ENCODE measurements around the gene TMX3. TPM values are rescaled to one million over a fixed set of nuclear protein-coding genes. Genes with fewer than 3 reads are reported as not detected.

The TMX3 gene
- total and polyA plus RNA-seq, 2 donors (not counting 3 experiments of a cell fraction or from before 2014, with no cell fraction given), result 20.0 to 65.5 TPM

DNA sequence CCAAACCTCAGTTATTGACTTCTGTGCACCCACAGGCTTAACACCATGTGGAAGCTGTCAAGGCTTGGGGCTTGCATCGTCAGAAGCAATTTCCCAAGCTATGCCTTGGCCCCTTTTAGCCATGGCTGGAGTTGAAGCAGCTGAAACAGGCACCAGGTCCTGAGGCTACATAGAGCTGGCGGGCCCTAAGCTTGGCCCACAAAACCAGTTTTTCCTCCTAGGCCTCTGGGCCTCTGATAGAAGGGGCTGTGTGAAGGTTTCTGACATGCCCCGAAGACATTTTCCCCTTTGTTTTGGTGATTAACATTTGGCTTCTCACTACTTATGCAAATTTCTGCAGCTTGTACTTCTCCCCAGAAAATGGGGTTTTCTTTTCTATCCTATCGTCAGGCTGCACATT lies 9.1 kb upstream of the TMX3 start:
- no peak for DNase-seq (ENCODE audit: low read depth, low spot score)
- FAIRE-seq, result no peak
- Histone ChIP-seq H2AFZ (ENCODE audit: low read depth, low read length) (no peak overlapping the region), H3K4me2 (ENCODE audit: insufficient read depth, low read length) (no peak overlapping the region), H3K9me3 (replicated peaks; ENCODE audit: control insufficient read depth, insufficient read depth, low read length) (no peaks in the 10 kb centered on the region), H3K4me1 (ENCODE audit: control insufficient read depth, extremely low read depth, insufficient read depth, low read length) (no peaks in the 10 kb centered on the region), H3K9ac (replicated peaks; ENCODE audit: extremely low read depth, insufficient read depth, low read length) (no peak overlapping the region), H3K9me1 (replicated peaks; ENCODE audit: control insufficient read depth, extremely low read depth, insufficient read depth, low read length) (no peaks in the 10 kb centered on the region), H3K4me3 (replicated peaks in 1 of 3; ENCODE audit: insufficient read depth in 1 of 3, low read depth in 1 of 3, low read length in 3 of 3) (no peak overlapping the region), H3K27ac (ENCODE audit: insufficient read depth, low read depth, low read length) (no peak overlapping the region), H4K20me1 (replicated peaks; ENCODE audit: control insufficient read depth, extremely low read depth, insufficient read depth, low read length) (no peaks in the 10 kb centered on the region), H3K27me3 (ENCODE audit: control insufficient read depth in 2 of 2, insufficient read depth in 2 of 2, low read length in 2 of 2) (no peaks in the 10 kb centered on the region), H3K36me3 (ENCODE audit: control insufficient read depth in 2 of 2, extremely low read depth in 1 of 2, insufficient read depth in 2 of 2, low read length in 2 of 2) (no peaks in the 10 kb centered on the region), H3K79me2 (ENCODE audit: control insufficient read depth, insufficient read depth, low read length) (no peaks in the 10 kb centered on the region)
- CTCF ChIA-PET, result no interaction called here
- intact Hi-C loops (cut with micrococcal nuclease), result no loop called here
- no TSS peak for BruUV-seq (replicated peaks)
- no peak for TF ChIP-seq FOS (IDR thresholded peaks at IDR 0.05; ENCODE audit: borderline replicate concordance, insufficient read depth, low read length)
- TF ChIP-seq EZH2 (IDR thresholded peaks at IDR 0.05; ENCODE audit: borderline replicate concordance, low read depth, low read length, severe bottlenecking), result no peak
- TF ChIP-seq, protein P1, sequence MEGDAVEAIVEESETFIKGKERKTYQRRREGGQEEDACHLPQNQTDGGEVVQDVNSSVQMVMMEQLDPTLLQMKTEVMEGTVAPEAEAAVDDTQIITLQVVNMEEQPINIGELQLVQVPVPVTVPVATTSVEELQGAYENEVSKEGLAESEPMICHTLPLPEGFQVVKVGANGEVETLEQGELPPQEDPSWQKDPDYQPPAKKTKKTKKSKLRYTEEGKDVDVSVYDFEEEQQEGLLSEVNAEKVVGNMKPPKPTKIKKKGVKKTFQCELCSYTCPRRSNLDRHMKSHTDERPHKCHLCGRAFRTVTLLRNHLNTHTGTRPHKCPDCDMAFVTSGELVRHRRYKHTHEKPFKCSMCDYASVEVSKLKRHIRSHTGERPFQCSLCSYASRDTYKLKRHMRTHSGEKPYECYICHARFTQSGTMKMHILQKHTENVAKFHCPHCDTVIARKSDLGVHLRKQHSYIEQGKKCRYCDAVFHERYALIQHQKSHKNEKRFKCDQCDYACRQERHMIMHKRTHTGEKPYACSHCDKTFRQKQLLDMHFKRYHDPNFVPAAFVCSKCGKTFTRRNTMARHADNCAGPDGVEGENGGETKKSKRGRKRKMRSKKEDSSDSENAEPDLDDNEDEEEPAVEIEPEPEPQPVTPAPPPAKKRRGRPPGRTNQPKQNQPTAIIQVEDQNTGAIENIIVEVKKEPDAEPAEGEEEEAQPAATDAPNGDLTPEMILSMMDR (IDR thresholded peaks at IDR 0.05; ENCODE audit: extremely low read depth in 1 of 2, insufficient read depth in 1 of 2, low read depth in 1 of 2, low read length in 2 of 2), result no peak
- no peak for TF ChIP-seq POLR2A (IDR thresholded peaks at IDR 0.05; ENCODE audit: low read depth, low read length)
- TF ChIP-seq, protein P2, sequence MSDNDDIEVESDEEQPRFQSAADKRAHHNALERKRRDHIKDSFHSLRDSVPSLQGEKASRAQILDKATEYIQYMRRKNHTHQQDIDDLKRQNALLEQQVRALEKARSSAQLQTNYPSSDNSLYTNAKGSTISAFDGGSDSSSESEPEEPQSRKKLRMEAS (IDR thresholded peaks at IDR 0.05; ENCODE audit: insufficient read depth, insufficient read length), result no peak
- no peak for TF ChIP-seq GATA2 (IDR thresholded peaks at IDR 0.05; ENCODE audit: insufficient read depth, insufficient read length, low read depth, low read length)
- TF ChIP-seq JUN (IDR thresholded peaks at IDR 0.05; ENCODE audit: borderline replicate concordance, insufficient read depth, insufficient read length, low read depth), result no peak
- no peak for TF ChIP-seq POLR2AphosphoS5 (IDR thresholded peaks at IDR 0.05; ENCODE audit: insufficient read depth, low read depth, low read length)
- no peak for TF ChIP-seq MYC (IDR thresholded peaks at IDR 0.05; ENCODE audit: low read depth, low read length)
- dilution Hi-C loops (cut with MboI; ENCODE audit: extremely low pct_ligation_motif_present, low sequenced_read_pairs), result no loop called here
- POLR2A ChIA-PET, result no interaction called here

Measured in endothelial cell of umbilical vein (primary cell).